ENCODE measurements around the gene XKR3. TPM values are rescaled to one million over a fixed set of nuclear protein-coding genes. Genes with fewer than 3 reads are reported as not detected.

The XKR3 gene
- total RNA-seq, 4 donors from 2014 or later = not detected

DNA sequence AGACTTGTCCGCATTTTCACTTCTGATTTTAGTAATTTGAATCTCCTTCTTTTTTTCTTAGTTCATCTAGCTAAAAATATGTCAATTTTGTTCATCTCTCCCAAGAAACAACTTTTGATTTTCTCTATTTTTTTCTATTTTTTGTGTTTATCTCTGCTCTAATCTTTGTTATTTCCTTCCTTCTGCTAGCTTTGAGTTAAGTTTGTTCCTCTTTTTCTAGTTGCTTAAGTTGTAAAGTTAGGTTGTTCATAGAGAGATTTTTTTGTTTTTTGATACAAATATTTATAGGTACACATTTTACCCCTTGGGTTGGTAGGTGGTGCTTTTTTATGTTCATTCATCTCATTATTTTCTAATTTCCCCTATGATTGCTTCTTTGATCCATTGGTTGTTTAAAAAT lies 22.1 kb upstream of the XKR3 start:
- no peaks in the 10 kb centered on the region for H3K4me1 ChIP-seq
- no peak overlapping the region for H3K27ac ChIP-seq
- in situ Hi-C loops (cut with MboI; ENCODE audit: low sequenced_read_pairs in 4 of 4) = no loop called here
- H3K27me3 ChIP-seq = no peaks in the 10 kb centered on the region
- intact Hi-C loops (cut with DNase I; ENCODE audit: low total_unique reads) = loop anchor here (10.0 kb wide), 1 partner anchor 132 kb away; no protein-coding TSS in a partner anchor
- no peaks in the 10 kb centered on the region for H3K9me3 ChIP-seq
- H3K36me3 ChIP-seq = no peaks in the 10 kb centered on the region
- no peak overlapping the region for H3K4me3 ChIP-seq
- DNase-seq (no peak), ATAC-seq (no peak)
- TF ChIP-seq, protein P1, sequence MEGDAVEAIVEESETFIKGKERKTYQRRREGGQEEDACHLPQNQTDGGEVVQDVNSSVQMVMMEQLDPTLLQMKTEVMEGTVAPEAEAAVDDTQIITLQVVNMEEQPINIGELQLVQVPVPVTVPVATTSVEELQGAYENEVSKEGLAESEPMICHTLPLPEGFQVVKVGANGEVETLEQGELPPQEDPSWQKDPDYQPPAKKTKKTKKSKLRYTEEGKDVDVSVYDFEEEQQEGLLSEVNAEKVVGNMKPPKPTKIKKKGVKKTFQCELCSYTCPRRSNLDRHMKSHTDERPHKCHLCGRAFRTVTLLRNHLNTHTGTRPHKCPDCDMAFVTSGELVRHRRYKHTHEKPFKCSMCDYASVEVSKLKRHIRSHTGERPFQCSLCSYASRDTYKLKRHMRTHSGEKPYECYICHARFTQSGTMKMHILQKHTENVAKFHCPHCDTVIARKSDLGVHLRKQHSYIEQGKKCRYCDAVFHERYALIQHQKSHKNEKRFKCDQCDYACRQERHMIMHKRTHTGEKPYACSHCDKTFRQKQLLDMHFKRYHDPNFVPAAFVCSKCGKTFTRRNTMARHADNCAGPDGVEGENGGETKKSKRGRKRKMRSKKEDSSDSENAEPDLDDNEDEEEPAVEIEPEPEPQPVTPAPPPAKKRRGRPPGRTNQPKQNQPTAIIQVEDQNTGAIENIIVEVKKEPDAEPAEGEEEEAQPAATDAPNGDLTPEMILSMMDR (IDR thresholded peaks at IDR 0.05 in 4 of 5, conservative IDR thresholded peaks at IDR 0.05 in 1 of 5) = no peak
- no peak for TF ChIP-seq POLR2A (IDR thresholded peaks at IDR 0.05)

DNA sequence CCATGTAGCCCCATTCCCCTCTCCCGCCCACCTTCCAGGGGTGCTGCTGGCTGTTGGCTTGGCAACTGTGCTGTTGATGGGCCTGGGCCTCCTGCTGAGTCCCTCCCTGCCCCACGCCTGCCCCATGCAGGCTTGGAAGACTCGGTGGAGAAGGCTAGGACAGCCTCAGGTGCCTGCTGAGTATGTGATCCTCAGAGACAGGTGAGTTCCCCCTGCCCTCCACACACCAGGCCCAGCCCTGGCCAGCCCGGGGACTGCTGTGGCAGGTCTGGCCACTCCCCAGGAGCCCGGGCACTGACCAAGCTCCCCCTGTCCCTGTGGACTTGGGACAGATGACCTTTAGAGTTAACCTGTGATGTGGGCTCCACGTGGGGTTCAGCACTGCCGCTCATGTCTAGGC lies 20.7 kb upstream of the XKR3 start:
- in situ Hi-C loops (cut with MboI; ENCODE audit: low sequenced_read_pairs in 4 of 4) (no loop called here), intact Hi-C loops (cut with DNase I; ENCODE audit: low total_unique reads) (loop anchor here (10.0 kb wide), 1 partner anchor 131 kb away; no protein-coding TSS in a partner anchor)
- no peak overlapping the region for H3K4me3 ChIP-seq
- no peaks in the 10 kb centered on the region for H3K27me3 ChIP-seq
- DNase-seq = no peak
- no peak for ATAC-seq
- H3K27ac ChIP-seq = no peak overlapping the region
- H3K36me3 ChIP-seq = no peaks in the 10 kb centered on the region
- TF ChIP-seq, protein P1 (IDR thresholded peaks at IDR 0.05 in 4 of 5, conservative IDR thresholded peaks at IDR 0.05 in 1 of 5) = no peak
- no peak for TF ChIP-seq POLR2A (IDR thresholded peaks at IDR 0.05)
- no peaks in the 10 kb centered on the region for H3K4me1 ChIP-seq
- no peaks in the 10 kb centered on the region for H3K9me3 ChIP-seq

DNA sequence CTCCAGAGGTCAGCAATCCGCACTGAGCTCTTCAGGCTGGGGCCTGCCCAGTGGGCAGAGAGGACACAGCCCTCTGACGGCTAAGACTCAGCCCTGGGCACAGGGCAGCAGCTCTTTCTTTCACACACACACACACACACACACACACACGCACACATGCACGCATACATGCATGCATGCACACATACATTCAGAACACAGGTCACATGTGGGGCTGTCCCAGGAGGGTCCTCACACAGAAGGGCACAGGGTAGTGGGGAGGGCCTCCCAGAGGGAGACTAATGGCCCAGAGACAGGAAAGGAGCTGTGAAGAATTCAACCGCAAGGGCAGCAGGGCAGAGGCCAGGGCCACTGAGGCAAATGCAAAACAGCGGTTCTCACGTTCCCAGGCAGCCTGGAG lies 20.3 kb upstream of the XKR3 start:
- DNase-seq (no peak), ATAC-seq (no peak)
- Histone ChIP-seq H3K27ac (no peak overlapping the region), H3K27me3 (no peaks in the 10 kb centered on the region), H3K4me1 (no peaks in the 10 kb centered on the region), H3K9me3 (no peaks in the 10 kb centered on the region), H3K4me3 (no peak overlapping the region), H3K36me3 (no peaks in the 10 kb centered on the region)
- intact Hi-C loops (cut with DNase I; ENCODE audit: low total_unique reads) = loop anchor here (10.0 kb wide), 1 partner anchor 131 kb away; no protein-coding TSS in a partner anchor
- in situ Hi-C loops (cut with MboI; ENCODE audit: low sequenced_read_pairs in 4 of 4) = no loop called here
- TF ChIP-seq, protein P1 (IDR thresholded peaks at IDR 0.05 in 4 of 5, conservative IDR thresholded peaks at IDR 0.05 in 1 of 5) = no peak
- TF ChIP-seq POLR2A (IDR thresholded peaks at IDR 0.05) = no peak

DNA sequence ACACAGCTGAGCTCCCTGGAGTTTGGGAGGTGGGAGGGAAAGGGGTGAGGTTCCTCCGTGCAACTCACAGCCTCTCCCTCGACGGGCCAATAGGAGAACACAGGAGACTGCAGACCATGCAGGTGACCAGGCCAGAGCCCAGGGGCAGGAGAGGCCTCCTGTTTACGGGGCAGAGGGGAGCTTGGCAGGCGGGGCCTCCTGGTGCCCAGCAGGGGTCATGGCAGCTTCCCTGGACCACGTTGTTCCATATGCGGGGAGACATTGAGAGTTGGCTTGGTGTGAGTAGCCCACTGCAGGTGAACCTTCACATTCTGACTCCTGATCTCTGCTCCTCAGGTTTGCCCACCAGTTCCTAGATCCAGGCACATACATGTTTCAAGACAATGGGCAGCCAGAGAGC lies 19.3 kb upstream of the XKR3 start:
- DNase-seq = no peak
- no peak overlapping the region for H3K27ac ChIP-seq
- no peak for TF ChIP-seq POLR2A (IDR thresholded peaks at IDR 0.05)
- TF ChIP-seq, protein P1 (IDR thresholded peaks at IDR 0.05 in 4 of 5, conservative IDR thresholded peaks at IDR 0.05 in 1 of 5) = no peak
- H3K4me3 ChIP-seq = no peak overlapping the region
- H3K36me3 ChIP-seq = no peaks in the 10 kb centered on the region
- ATAC-seq = no peak
- in situ Hi-C loops (cut with MboI; ENCODE audit: low sequenced_read_pairs in 4 of 4) = no loop called here
- no peaks in the 10 kb centered on the region for H3K4me1 ChIP-seq
- intact Hi-C loops (cut with DNase I; ENCODE audit: low total_unique reads) = loop anchor here (10.0 kb wide), 1 partner anchor 130 kb away; no protein-coding TSS in a partner anchor
- H3K27me3 ChIP-seq = no peaks in the 10 kb centered on the region
- no peaks in the 10 kb centered on the region for H3K9me3 ChIP-seq

DNA sequence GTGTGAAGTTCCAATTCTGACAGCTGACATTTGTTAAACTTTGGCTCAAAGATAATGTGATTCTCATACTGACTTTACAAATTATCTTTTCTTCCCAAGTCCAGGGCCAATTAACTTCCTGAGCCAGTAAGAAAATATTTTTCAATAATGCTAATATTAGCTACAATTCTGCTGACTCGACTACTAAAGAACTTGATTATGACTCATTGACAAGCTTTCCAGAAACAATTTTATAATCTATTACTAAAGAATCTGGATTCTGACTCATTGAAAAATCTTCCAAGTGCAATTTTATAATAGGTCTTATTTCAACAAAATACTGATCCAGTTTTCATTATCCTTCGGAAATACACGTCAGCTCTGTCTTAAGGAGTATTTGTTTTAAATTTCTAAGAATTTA lies 12.9 kb upstream of the XKR3 start:
- Histone ChIP-seq H3K27ac (no peak overlapping the region), H3K27me3 (no peaks in the 10 kb centered on the region), H3K9me3 (no peaks in the 10 kb centered on the region), H3K36me3 (no peaks in the 10 kb centered on the region), H3K4me1 (no peaks in the 10 kb centered on the region), H3K4me3 (no peak overlapping the region)
- DNase-seq = no peak
- ATAC-seq = no peak
- in situ Hi-C loops (cut with MboI; ENCODE audit: low sequenced_read_pairs in 4 of 4) = no loop called here
- intact Hi-C loops (cut with DNase I; ENCODE audit: low total_unique reads) = no loop called here
- TF ChIP-seq, protein P1 (IDR thresholded peaks at IDR 0.05 in 4 of 5, conservative IDR thresholded peaks at IDR 0.05 in 1 of 5) = no peak
- TF ChIP-seq POLR2A (IDR thresholded peaks at IDR 0.05) = no peak
